Measurements from ENCODE around the gene TENM4. TPM values are rescaled to one million over a fixed set of nuclear protein-coding genes. Genes with fewer than 3 reads are reported as not detected.

The TENM4 gene
- total RNA-seq, 2 experiments from 2014 or later = not detected

GRCh38 chr11:79025097-79025496 lies 415.7 kb downstream of the TENM4 start:
- Histone ChIP-seq H3K9me2 (ENCODE audit: insufficient read depth, low read length) (no peaks in the 10 kb centered on the region), H3K4me1 (ENCODE audit: insufficient read depth, low read length, poor library complexity, severe bottlenecking) (peaks cover 8% of the 10 kb centered on the region), H3K79me2 (ENCODE audit: insufficient read depth, low read depth, low read length) (no peaks in the 10 kb centered on the region), H3K27ac (ENCODE audit: low read depth, low read length, poor library complexity, severe bottlenecking) (no peak overlapping the region), H3K4me3 (ENCODE audit: low read depth, low read length, poor library complexity, severe bottlenecking) (no peak overlapping the region), H3K9me3 (ENCODE audit: low read length) (no peaks in the 10 kb centered on the region), H3K4me2 (ENCODE audit: low read length) (no peak overlapping the region), H2AFZ (ENCODE audit: low read length) (no peak overlapping the region), H3K36me3 (ENCODE audit: insufficient read depth, low read length) (no peaks in the 10 kb centered on the region), H4K20me1 (ENCODE audit: insufficient read depth, low read length) (no peaks in the 10 kb centered on the region)
- intact Hi-C loops (cut with micrococcal nuclease; ENCODE audit: unreplicated experiment) = no loop called here
- DNase-seq (ENCODE audit: low spot score) = no peak
- ChIA-PET CTCF (ENCODE audit: unreplicated experiment) (no interaction called here), POLR2A (interaction anchor here (0.6 kb wide), 2 partner anchors 19 to 62 kb away, joined by 4 to 5 read pairs; no protein-coding TSS in a partner anchor)
- BruUV-seq (replicated peaks) = no TSS peak
- TF ChIP-seq CTCF (conservative IDR thresholded peaks at IDR 0.05; ENCODE audit: low read length) (no peak), EZH2phosphoT487 (IDR thresholded peaks at IDR 0.05; ENCODE audit: borderline replicate concordance, low read depth, low read length) (no peak)

GRCh38 chr11:79022265-79022664 lies 418.6 kb downstream of the TENM4 start:
- H4K20me1 ChIP-seq (ENCODE audit: insufficient read depth, low read length) = no peaks in the 10 kb centered on the region
- CTCF ChIA-PET (ENCODE audit: unreplicated experiment) = no interaction called here
- H3K36me3 ChIP-seq (ENCODE audit: insufficient read depth, low read length) = no peaks in the 10 kb centered on the region
- H3K27ac ChIP-seq (ENCODE audit: low read depth, low read length, poor library complexity, severe bottlenecking) = no peak overlapping the region
- no peaks in the 10 kb centered on the region for H3K9me2 ChIP-seq (ENCODE audit: insufficient read depth, low read length)
- H3K4me3 ChIP-seq (ENCODE audit: low read depth, low read length, poor library complexity, severe bottlenecking) = no peak overlapping the region
- H3K4me1 ChIP-seq (ENCODE audit: insufficient read depth, low read length, poor library complexity, severe bottlenecking) = peaks cover 7% of the 10 kb centered on the region
- no peak for DNase-seq (ENCODE audit: low spot score)
- H2AFZ ChIP-seq (ENCODE audit: low read length) = no peak overlapping the region
- H3K4me2 ChIP-seq (ENCODE audit: low read length) = no peak overlapping the region
- no peaks in the 10 kb centered on the region for H3K9me3 ChIP-seq (ENCODE audit: low read length)
- BruUV-seq (replicated peaks) = no TSS peak
- TF ChIP-seq CTCF (conservative IDR thresholded peaks at IDR 0.05; ENCODE audit: low read length) (no peak), EZH2phosphoT487 (IDR thresholded peaks at IDR 0.05; ENCODE audit: borderline replicate concordance, low read depth, low read length) (no peak)
- no peaks in the 10 kb centered on the region for H3K79me2 ChIP-seq (ENCODE audit: insufficient read depth, low read depth, low read length)
- intact Hi-C loops (cut with micrococcal nuclease; ENCODE audit: unreplicated experiment) = no loop called here
- POLR2A ChIA-PET = no interaction called here

- no peaks in the 10 kb centered on the region for H3K9me3 ChIP-seq (ENCODE audit: low read length)
- no peaks in the 10 kb centered on the region for H3K36me3 ChIP-seq (ENCODE audit: insufficient read depth, low read length)
- no peak overlapping the region for H2AFZ ChIP-seq (ENCODE audit: low read length)
- no TSS peak for BruUV-seq (replicated peaks)
- no peak for TF ChIP-seq EZH2phosphoT487 (IDR thresholded peaks at IDR 0.05; ENCODE audit: borderline replicate concordance, low read depth, low read length)
- TF ChIP-seq CTCF (conservative IDR thresholded peaks at IDR 0.05; ENCODE audit: low read length) = no peak
- no peaks in the 10 kb centered on the region for H3K9me2 ChIP-seq (ENCODE audit: insufficient read depth, low read length)
- no peak overlapping the region for H3K27ac ChIP-seq (ENCODE audit: low read depth, low read length, poor library complexity, severe bottlenecking)
- H4K20me1 ChIP-seq (ENCODE audit: insufficient read depth, low read length) = no peaks in the 10 kb centered on the region
- intact Hi-C loops (cut with micrococcal nuclease; ENCODE audit: unreplicated experiment) = no loop called here
- no peaks in the 10 kb centered on the region for H3K79me2 ChIP-seq (ENCODE audit: insufficient read depth, low read depth, low read length)
- peaks cover under 1% of the 10 kb centered on the region for H3K4me1 ChIP-seq (ENCODE audit: insufficient read depth, low read length, poor library complexity, severe bottlenecking)
- POLR2A ChIA-PET = no interaction called here
- CTCF ChIA-PET (ENCODE audit: unreplicated experiment) = interaction anchor here (0.5 kb wide), 1 partner anchor 306 kb away, joined by 3 read pairs; no protein-coding TSS in a partner anchor
- DNase-seq (ENCODE audit: low spot score) = no peak
- no peak overlapping the region for H3K4me2 ChIP-seq (ENCODE audit: low read length)
- no peak overlapping the region for H3K4me3 ChIP-seq (ENCODE audit: low read depth, low read length, poor library complexity, severe bottlenecking)
These were observed 419.2 kb downstream of the TENM4 start for GRCh38 chr11:79021601-79022000.
